Lower leg skin (tissue), 3 donors: ENCODE measurements around the gene ADARB2.

ENCODE experiments used
- CTCF ChIP-seq, 3 donors: fragments of 450-650 bp; IDR thresholded peaks; one replicate each; pipeline ENCODE4 v1.5.1; 2016; ENCODE audit warnings: antibody characterized with exemption in 3 of 3, mild to moderate bottlenecking in 3 of 3, moderate library complexity in 2 of 3
- POLR2A ChIP-seq, 2 donors: fragments of 450-650 bp; IDR thresholded peaks; one replicate each; pipeline ENCODE4 v1.6.1; 2016 to 2017; ENCODE audit warnings: antibody characterized with exemption in 2 of 2, mild to moderate bottlenecking in 1 of 2, moderate library complexity in 1 of 2

DNA sequence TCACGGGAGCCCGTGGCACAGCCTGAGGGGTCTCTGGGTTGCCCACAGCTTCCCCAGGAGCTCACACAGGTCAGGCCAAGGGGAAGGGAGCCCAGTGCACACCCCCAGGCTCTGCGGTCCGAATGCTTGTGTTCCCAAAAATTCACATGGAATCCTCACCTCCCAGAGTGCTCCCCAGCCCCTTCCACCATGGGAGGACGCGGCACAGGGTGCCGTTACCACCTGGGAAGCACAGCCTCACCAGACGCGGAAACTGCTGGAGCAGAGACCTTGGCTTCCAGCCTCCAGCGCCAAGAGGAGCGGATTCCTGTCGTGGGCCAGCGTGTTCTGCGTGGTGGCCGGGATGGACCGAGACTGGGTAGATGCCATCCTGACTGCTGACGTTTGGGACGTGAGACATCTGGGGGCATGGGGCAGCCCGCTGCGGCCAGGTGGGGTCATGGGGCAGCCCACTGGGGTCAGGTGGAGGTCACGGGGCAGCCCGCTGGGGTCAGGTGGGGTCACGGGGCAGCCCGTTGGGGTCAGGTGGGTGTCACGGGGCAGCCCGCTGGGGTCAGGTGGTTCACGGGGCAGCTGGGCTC, 531.8 kb downstream of the ADARB2 start:
- TF ChIP-seq CTCF (IDR thresholded peaks at IDR 0.05) = no peak
- TF ChIP-seq POLR2A (IDR thresholded peaks at IDR 0.05) = no peak
